OCI-LY1 (cell line): ENCODE measurements around the gene SLC25A53.

Experiments used
- H2AFZ ChIP-seq: fragments of 200-600 bp; sonication (generic), shearing (Covaris generic); 2 replicates; pipeline ENCODE4 v1.6.0; 2014; ENCODE audit warnings: antibody characterized with exemption, mild to moderate bottlenecking, low read length
- H3F3A ChIP-seq: fragments of 200-600 bp; sonication (generic), shearing (Covaris generic); 2 replicates; pipeline ENCODE4 v1.6.0; 2014; ENCODE audit warnings: mild to moderate bottlenecking, antibody characterized with exemption, low read length, moderate library complexity; ENCODE audit not compliant: insufficient read depth
- H3K27ac ChIP-seq: fragments of 200-600 bp; sonication (generic); 2 replicates; pipeline ENCODE4 v1.5.1; 2014; ENCODE audit warnings: low read length, mixed run types, mild to moderate bottlenecking, low read depth; ENCODE audit not compliant: poor library complexity, severe bottlenecking
- H3K27me3 ChIP-seq: fragments of 200-600 bp; sonication (generic); 2 replicates; pipeline ENCODE4 v1.6.0; 2014; ENCODE audit warnings: antibody characterized with exemption, mild to moderate bottlenecking, low read length, moderate library complexity; ENCODE audit not compliant: insufficient read depth
- H3K36me3 ChIP-seq: fragments of 200-600 bp; sonication (generic); 2 replicates; pipeline ENCODE4 v1.6.1; 2014; ENCODE audit warnings: mild to moderate bottlenecking, antibody characterized with exemption, low read length, moderate library complexity, mixed read lengths; ENCODE audit not compliant: insufficient read depth
- H3K4me1 ChIP-seq: fragments of 200-600 bp; sonication (generic); 2 replicates; pipeline ENCODE4 v1.5.1; 2014; ENCODE audit warnings: mild to moderate bottlenecking, low read length, moderate library complexity; ENCODE audit not compliant: insufficient read depth, severe bottlenecking
- H3K4me2 ChIP-seq: fragments of 200-600 bp; sonication (generic), shearing (Covaris generic); 2 replicates; pipeline ENCODE4 v1.6.1; 2014; ENCODE audit warnings: low read length
- H3K4me3 ChIP-seq: fragments of 200-600 bp; sonication (generic); 2 replicates; pipeline ENCODE4 v1.5.1; 2014; ENCODE audit warnings: low read length, low read depth, mild to moderate bottlenecking, mixed read lengths; ENCODE audit not compliant: poor library complexity, severe bottlenecking
- H3K79me2 ChIP-seq: fragments of 200-600 bp; shearing (Covaris generic); 2 replicates; pipeline ENCODE4 v1.6.1; 2016; ENCODE audit warnings: mixed run types, low read length, mixed read lengths; ENCODE audit not compliant: insufficient read depth
- H3K9ac ChIP-seq: fragments of 200-600 bp; sonication (generic), shearing (Covaris generic); 2 replicates; pipeline ENCODE4 v1.6.1; 2014; ENCODE audit warnings: mild to moderate bottlenecking, low read length, mixed read lengths
- H3K9me2 ChIP-seq: fragments of 200-600 bp; sonication (generic), shearing (Covaris generic); 2 replicates; pipeline ENCODE4 v1.6.1; 2014; ENCODE audit warnings: low read depth, mild to moderate bottlenecking, low read length, mixed read lengths
- H3K9me3 ChIP-seq: fragments of 200-600 bp; shearing (Covaris generic); 2 replicates; pipeline ENCODE4 v1.6.1; 2014; ENCODE audit warnings: low read length, mixed read lengths
- H4K20me1 ChIP-seq: fragments of 200-600 bp; sonication (generic), shearing (Covaris generic); 2 replicates; pipeline ENCODE4 v1.6.0; 2016; ENCODE audit warnings: mild to moderate bottlenecking, low read length; ENCODE audit not compliant: insufficient read depth
- CTCF ChIP-seq: fragments of 200-600 bp; sonication (generic), shearing (Covaris generic); IDR thresholded peaks from 2 replicates; pipeline ENCODE4 v1.5.1; 2017; ENCODE audit warnings: mild to moderate bottlenecking, antibody characterized with exemption, low read length, moderate library complexity, mixed read lengths
- EZH2 ChIP-seq: fragments of 200-600 bp; sonication (generic), shearing (Covaris generic); IDR thresholded peaks from 2 replicates; pipeline ENCODE4 v1.8.0; 2017; ENCODE audit warnings: borderline replicate concordance, mixed run types, mild to moderate bottlenecking, antibody characterized with exemption, low read length, moderate library complexity, mixed read lengths

SLC25A53 gene

GRCh38 chrX:104141087-104141760 is 15.6 kb downstream of the SLC25A53 start:
- no peak overlapping the region for H3K4me2 ChIP-seq
- H2AFZ ChIP-seq, result no peak overlapping the region
- H3K27ac ChIP-seq, result no peak overlapping the region
- no peaks in the 10 kb centered on the region for H3K27me3 ChIP-seq
- H3F3A ChIP-seq, result no peaks in the 10 kb centered on the region
- H3K4me3 ChIP-seq, result no peak overlapping the region
- no peak for TF ChIP-seq CTCF
- TF ChIP-seq EZH2, result no peak
- H3K9me2 ChIP-seq, result no peaks in the 10 kb centered on the region
- no peaks in the 10 kb centered on the region for H3K36me3 ChIP-seq
- H4K20me1 ChIP-seq, result no peaks in the 10 kb centered on the region
- no peak overlapping the region for H3K9ac ChIP-seq
- H3K4me1 ChIP-seq, result no peaks in the 10 kb centered on the region
- H3K9me3 ChIP-seq, result no peaks in the 10 kb centered on the region
- H3K79me2 ChIP-seq, result no peaks in the 10 kb centered on the region

GRCh38 chrX:104137496-104137895 is 19.3 kb downstream of the SLC25A53 start:
- no peak for TF ChIP-seq EZH2
- no peak for TF ChIP-seq CTCF
- no peaks in the 10 kb centered on the region for H4K20me1 ChIP-seq
- no peaks in the 10 kb centered on the region for H3K79me2 ChIP-seq
- H3K9me3 ChIP-seq, result no peaks in the 10 kb centered on the region
- no peak overlapping the region for H3K9ac ChIP-seq
- H3K4me3 ChIP-seq, result no peak overlapping the region
- no peak overlapping the region for H3K4me2 ChIP-seq
- H2AFZ ChIP-seq, result no peak overlapping the region
- H3K36me3 ChIP-seq, result no peaks in the 10 kb centered on the region
- H3K9me2 ChIP-seq, result no peaks in the 10 kb centered on the region
- H3K27ac ChIP-seq, result no peak overlapping the region
- no peaks in the 10 kb centered on the region for H3K27me3 ChIP-seq
- H3K4me1 ChIP-seq, result no peaks in the 10 kb centered on the region
- no peaks in the 10 kb centered on the region for H3F3A ChIP-seq

DNA sequence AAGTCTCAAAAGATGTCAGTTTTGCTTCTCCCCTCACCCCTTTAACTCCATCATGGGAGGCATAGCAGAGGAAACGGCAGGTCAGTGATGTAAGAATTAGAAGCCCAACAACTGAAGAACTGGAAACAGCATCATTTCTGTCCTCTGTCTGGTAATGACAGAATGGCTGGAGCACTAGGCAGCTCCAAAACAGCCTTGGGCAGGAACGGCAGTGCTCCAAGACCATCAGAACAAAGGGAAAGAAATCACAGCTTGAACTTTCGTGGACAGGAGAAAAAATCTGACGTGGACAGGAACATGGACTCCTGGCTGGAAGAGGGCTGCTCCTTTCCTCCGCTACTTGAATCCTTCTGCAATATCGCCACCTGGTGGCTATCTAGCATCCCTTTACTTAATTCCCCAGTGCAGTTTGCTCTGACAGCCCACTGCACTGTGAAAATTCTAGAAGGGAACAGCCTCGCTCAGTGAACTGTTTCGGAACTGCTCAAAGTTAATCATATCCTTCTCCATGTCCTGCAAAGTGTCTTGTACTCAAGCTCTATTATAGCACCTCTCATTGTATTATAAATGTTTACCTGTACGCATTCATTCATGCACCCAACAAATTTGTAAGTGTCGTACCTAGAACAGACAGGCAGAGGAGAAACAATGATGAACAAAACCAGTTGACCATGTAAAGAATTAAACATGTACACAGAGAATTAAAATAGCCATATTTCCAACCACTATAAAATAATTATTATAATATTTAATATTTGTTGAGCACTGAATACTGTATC is 20.4 kb downstream of the SLC25A53 start:
- Histone ChIP-seq H3K4me3 (no peak overlapping the region), H3K27me3 (no peaks in the 10 kb centered on the region), H3K9me2 (no peaks in the 10 kb centered on the region), H3K4me2 (no peak overlapping the region), H3K79me2 (no peaks in the 10 kb centered on the region), H3K27ac (no peak overlapping the region), H3K36me3 (no peaks in the 10 kb centered on the region), H3K9me3 (no peaks in the 10 kb centered on the region), H2AFZ (no peak overlapping the region), H3F3A (no peaks in the 10 kb centered on the region), H4K20me1 (no peaks in the 10 kb centered on the region), H3K9ac (no peak overlapping the region), H3K4me1 (no peaks in the 10 kb centered on the region)
- TF ChIP-seq EZH2 (no peak), CTCF (peak; percentile 62)
